H9 (cell line): Measurements from ENCODE around the gene F7. TPM values are rescaled to one million over a fixed set of nuclear protein-coding genes. Genes with fewer than 3 reads are reported as not detected.

Experiments used
- DNase-seq: peaks from one replicate; pipeline ENCODE4 v3.0.0-alpha.2; 2017
- H2AFZ ChIP-seq: one replicate; pipeline ENCODE4 v1.6.1; 2013; ENCODE audit warnings: mild to moderate bottlenecking, low read length, control low read depth, moderate library complexity
- H2AK5ac ChIP-seq: 2 replicates; pipeline ENCODE4 v1.6.1; 2013; ENCODE audit warnings: low read length, control low read depth, mixed read lengths; ENCODE audit not compliant: insufficient read length
- H2BK120ac ChIP-seq: one replicate; pipeline ENCODE4 v1.6.1; 2013; ENCODE audit warnings: low read depth, mild to moderate bottlenecking, low read length, control low read depth, inconsistent platforms; ENCODE audit not compliant: poor library complexity, severe bottlenecking
- H2BK12ac ChIP-seq: 2 replicates; pipeline ENCODE4 v1.6.1; 2013; ENCODE audit warnings: low read length, control low read depth, mixed read lengths, low read depth; ENCODE audit not compliant: insufficient read length
- H2BK15ac ChIP-seq: 2 replicates; pipeline ENCODE4 v1.6.1; 2013; ENCODE audit warnings: low read depth, low read length, control low read depth
- H2BK20ac ChIP-seq: one replicate; pipeline ENCODE4 v1.6.1; 2013; ENCODE audit warnings: low read depth, mild to moderate bottlenecking, low read length, control low read depth, inconsistent platforms; ENCODE audit not compliant: poor library complexity, severe bottlenecking
- H2BK5ac ChIP-seq: 2 replicates; pipeline ENCODE4 v1.6.1; 2013; ENCODE audit warnings: low read length, control low read depth, mixed read lengths; ENCODE audit not compliant: insufficient read length
- H3K14ac ChIP-seq: 2 replicates; pipeline ENCODE4 v1.6.1; 2013; ENCODE audit warnings: low read length, control low read depth; ENCODE audit not compliant: insufficient read depth
- H3K18ac ChIP-seq: 2 replicates; pipeline ENCODE4 v1.6.1; 2013; ENCODE audit warnings: low read depth, mild to moderate bottlenecking, mixed read lengths, low read length, control low read depth; ENCODE audit not compliant: insufficient read length
- H3K23ac ChIP-seq: 2 replicates; pipeline ENCODE4 v1.6.1; 2013; ENCODE audit warnings: low read length, control low read depth, mixed read lengths, low read depth; ENCODE audit not compliant: insufficient read length
- H3K23me2 ChIP-seq: 2 replicates; pipeline ENCODE4 v1.6.1; 2013; ENCODE audit warnings: low read depth, mild to moderate bottlenecking, mixed read lengths, low read length, control low read depth; ENCODE audit not compliant: insufficient read length, poor library complexity, severe bottlenecking
- H3K27ac ChIP-seq: 2 replicates; pipeline ENCODE4 v1.5.1; 2013; ENCODE audit warnings: low read length, control low read depth, mixed read lengths, low read depth; ENCODE audit not compliant: insufficient read length
- H3K27me3 ChIP-seq: 2 replicates; pipeline ENCODE4 v1.6.1; 2013; ENCODE audit warnings: low read length, control low read depth, inconsistent platforms; ENCODE audit not compliant: insufficient read depth
- H3K4ac ChIP-seq: 2 replicates; pipeline ENCODE4 v1.6.1; 2013; ENCODE audit warnings: low read depth, mild to moderate bottlenecking, control low read depth, inconsistent platforms, low read length, moderate library complexity
- H3K4me1 ChIP-seq: 2 replicates; pipeline ENCODE4 v1.6.1; 2013; ENCODE audit warnings: low read length, control low read depth, inconsistent platforms; ENCODE audit not compliant: insufficient read depth
- H3K4me2 ChIP-seq: 2 replicates; pipeline ENCODE4 v1.6.1; 2013; ENCODE audit warnings: low read length, control low read depth, mixed read lengths; ENCODE audit not compliant: insufficient read length, insufficient read depth
- H3K56ac ChIP-seq: 2 replicates; pipeline ENCODE4 v1.6.1; 2013; ENCODE audit warnings: low read depth, mild to moderate bottlenecking, mixed read lengths, low read length, control low read depth; ENCODE audit not compliant: insufficient read length
- H3K79me1 ChIP-seq: 2 replicates; pipeline ENCODE4 v1.6.1; 2013; ENCODE audit warnings: low read depth, mild to moderate bottlenecking, moderate library complexity, low read length, control low read depth, inconsistent platforms; ENCODE audit not compliant: insufficient read depth, poor library complexity, severe bottlenecking
- H3K79me2 ChIP-seq: 2 replicates; pipeline ENCODE4 v1.6.1; 2013; ENCODE audit warnings: low read length, control low read depth, inconsistent platforms; ENCODE audit not compliant: insufficient read depth
- H3K9ac ChIP-seq: 2 replicates; pipeline ENCODE4 v1.6.1; 2013; ENCODE audit warnings: low read length, control low read depth, mixed read lengths; ENCODE audit not compliant: insufficient read length; ENCODE audit errors: extremely low read depth
- H3K9me3 ChIP-seq: one replicate; pipeline ENCODE4 v1.6.1; 2013; ENCODE audit warnings: low read depth, low read length, inconsistent platforms; ENCODE audit not compliant: control insufficient read depth
- H3T11ph ChIP-seq: one replicate; pipeline ENCODE4 v1.6.1; 2013; ENCODE audit warnings: mild to moderate bottlenecking, low read length, control low read depth, inconsistent platforms
- H4K20me1 ChIP-seq: one replicate; pipeline ENCODE4 v1.6.1; 2013; ENCODE audit not compliant: control insufficient read depth, insufficient read length, insufficient read depth
- H4K5ac ChIP-seq: 2 replicates; pipeline ENCODE4 v1.6.1; 2013; ENCODE audit warnings: low read depth, mild to moderate bottlenecking, mixed read lengths, low read length, control low read depth; ENCODE audit not compliant: insufficient read length
- H4K8ac ChIP-seq: replicated peaks from 2 replicates; pipeline ENCODE4 v1.6.1; 2013; ENCODE audit warnings: low read length, control low read depth, mixed read lengths, low read depth; ENCODE audit not compliant: insufficient read length
- H4K91ac ChIP-seq: 2 replicates; pipeline ENCODE4 v1.6.1; 2013; ENCODE audit warnings: low read depth, mild to moderate bottlenecking, moderate library complexity, mixed read lengths, low read length, control low read depth; ENCODE audit not compliant: insufficient read length
- H3K27ac Mint-ChIP-seq, 3 experiments: 2 replicates in 2 of 3; 3 replicates in 1 of 3; pipeline ENCODE4 v1.8.0; 2020 to 2021; ENCODE audit warnings: mixed read lengths in 3 of 3, mild to moderate bottlenecking in 1 of 3, moderate library complexity in 1 of 3
- H3K27me3 Mint-ChIP-seq: 2 replicates; pipeline ENCODE4 v1.8.0; 2021; ENCODE audit warnings: low read depth, mild to moderate bottlenecking, moderate library complexity, mixed read lengths
- H3K36me3 Mint-ChIP-seq, 3 experiments: 2 replicates in 2 of 3; 3 replicates in 1 of 3; pipeline ENCODE4 v1.8.0; 2020 to 2021; ENCODE audit warnings: low read depth in 3 of 3, mixed read lengths in 3 of 3; ENCODE audit not compliant: insufficient read depth in 1 of 3
- H3K4me1 Mint-ChIP-seq, 2 experiments: 2 replicates each; pipeline ENCODE4 v1.8.0; 2020; ENCODE audit warnings: mixed read lengths in 2 of 2
- H3K4me3 Mint-ChIP-seq, 2 experiments: 2 replicates in 1 of 2; 3 replicates in 1 of 2; pipeline ENCODE4 v1.8.0; 2020 to 2021; ENCODE audit warnings: mild to moderate bottlenecking in 2 of 2, mixed read lengths in 2 of 2, moderate library complexity in 1 of 2
- H3K9me3 Mint-ChIP-seq, 2 experiments: 2 replicates in 1 of 2; 3 replicates in 1 of 2; pipeline ENCODE4 v1.8.0; 2020; ENCODE audit warnings: mild to moderate bottlenecking in 2 of 2, mixed read lengths in 2 of 2, moderate library complexity in 1 of 2
- CTCF ChIP-seq: fragments of 200-600 bp; sonication (generic); conservative IDR thresholded peaks from 3 replicates; pipeline ENCODE4 v1.8.0; 2021; ENCODE audit warnings: antibody characterized with exemption, mild to moderate bottlenecking
- WGBS: extraction: QIAGEN DNeasy Blood & Tissue Kit; methylation state at CpG from one replicate; pipeline ENCODE4 v1.1.7; 2013; ENCODE audit warnings: missing lambda C conversion rate, low lambda C conversion rate, mixed read lengths; ENCODE audit not compliant: insufficient read length; ENCODE audit errors: extremely low coverage; 5-methylcytosine and 5-hydroxymethylcytosine counted together
- total RNA-seq: library from RNA; stranded (reverse); gene quantifications from 2 replicates; pipeline ENCODE4 v1.2.1, GENCODE V29; 2021

Gene F7
- total RNA-seq, 1 experiment from 2014 or later = 0.81 TPM

GRCh38 chr13:113129921-113130750 is 24.5 kb downstream of the F7 start:
- no peak overlapping the region for H2BK12ac ChIP-seq
- peak; percentile 37 for DNase-seq
- H3K4me1 ChIP-seq = no peaks in the 10 kb centered on the region
- H3K9ac ChIP-seq = no peak overlapping the region
- TF ChIP-seq CTCF = no peak
- H3K9me3 ChIP-seq = no peaks in the 10 kb centered on the region
- no peak overlapping the region for H3K4me2 ChIP-seq
- H3K4ac ChIP-seq = no peak overlapping the region
- no peaks in the 10 kb centered on the region for H4K20me1 ChIP-seq
- H3K23me2 ChIP-seq = no peaks in the 10 kb centered on the region
- no peak overlapping the region for H3K56ac ChIP-seq
- WGBS = no CpG with 5 or more reads among the region's 60 CpGs
- peaks cover 29% of the 10 kb centered on the region for H3K27me3 Mint-ChIP-seq
- H2AK5ac ChIP-seq = no peak overlapping the region
- no peak overlapping the region for H2BK20ac ChIP-seq
- H3K27me3 ChIP-seq = peaks cover 2% of the 10 kb centered on the region; the same call in 1 of the 2 replicates
- no peak overlapping the region for H2BK15ac ChIP-seq
- no peak overlapping the region for H3K27ac Mint-ChIP-seq
- H4K91ac ChIP-seq = no peak overlapping the region
- H3K79me2 ChIP-seq = no peaks in the 10 kb centered on the region
- no peak overlapping the region for H2BK5ac ChIP-seq
- H3K36me3 Mint-ChIP-seq = no peaks in the 10 kb centered on the region
- H3K14ac ChIP-seq = no peak overlapping the region
- no peak overlapping the region for H3K18ac ChIP-seq
- H2AFZ ChIP-seq = no peak overlapping the region
- H3K4me1 Mint-ChIP-seq = peaks cover 5 to 11% of the 10 kb centered on the region in 2 experiments
- H3K79me1 ChIP-seq = no peaks in the 10 kb centered on the region
- H3K23ac ChIP-seq = no peak overlapping the region
- H2BK120ac ChIP-seq = no peak overlapping the region
- no peak overlapping the region for H3K27ac ChIP-seq
- H3T11ph ChIP-seq = no peak overlapping the region
- no peak overlapping the region for H4K8ac ChIP-seq
- H3K4me3 Mint-ChIP-seq = no peak overlapping the region; a peak in 1 of 5 replicates
- no peak overlapping the region for H4K5ac ChIP-seq
- no peaks in the 10 kb centered on the region for H3K9me3 Mint-ChIP-seq
